Endodermal cell (in vitro differentiated cells): ENCODE results near the gene PSD2. TPM values are rescaled to one million over a fixed set of nuclear protein-coding genes. Genes with fewer than 3 reads are reported as not detected.

Experiments
- DNase-seq: peaks from one replicate; pipeline ENCODE4 v3.0.0-alpha.2; 2017
- H3K27ac ChIP-seq: 2 replicates; pipeline ENCODE4 v1.5.1; 2013; ENCODE audit warnings: mild to moderate bottlenecking, low read depth, low read length, moderate library complexity
- H3K27me3 ChIP-seq: 2 replicates; pipeline ENCODE4 v1.6.1; 2013; ENCODE audit warnings: mild to moderate bottlenecking, low read length, moderate library complexity; ENCODE audit not compliant: insufficient read depth, control insufficient read depth, poor library complexity, severe bottlenecking
- H3K36me3 ChIP-seq: 2 replicates; pipeline ENCODE4 v1.7.0; 2013; ENCODE audit warnings: mild to moderate bottlenecking, low read length, moderate library complexity; ENCODE audit not compliant: control insufficient read depth, insufficient read depth
- H3K4me1 ChIP-seq: one replicate; pipeline ENCODE4 v1.7.0; 2013; ENCODE audit warnings: low read length; ENCODE audit not compliant: control insufficient read depth, insufficient read depth
- H3K4me3 ChIP-seq: 2 replicates; pipeline ENCODE4 v1.5.1; 2013; ENCODE audit warnings: mild to moderate bottlenecking, low read length, moderate library complexity
- H3K9ac ChIP-seq: 2 replicates; pipeline ENCODE4 v1.6.1; 2013; ENCODE audit warnings: mild to moderate bottlenecking, low read length, moderate library complexity; ENCODE audit not compliant: poor library complexity, severe bottlenecking; ENCODE audit errors: extremely low read depth
- H3K9me3 ChIP-seq: 2 replicates; pipeline ENCODE4 v1.6.1; 2013; ENCODE audit warnings: mild to moderate bottlenecking, low read length, moderate library complexity; ENCODE audit not compliant: control insufficient read depth
- H3K27ac Mint-ChIP-seq: 2 replicates; pipeline ENCODE4 v1.8.0; 2020; ENCODE audit warnings: mixed read lengths
- H3K27me3 Mint-ChIP-seq: 2 replicates; pipeline ENCODE4 v1.8.0; 2021; ENCODE audit warnings: mild to moderate bottlenecking, mixed read lengths; ENCODE audit not compliant: insufficient read depth
- H3K36me3 Mint-ChIP-seq: 2 replicates; pipeline ENCODE4 v1.8.0; 2020; ENCODE audit warnings: low read depth, mixed read lengths
- H3K4me1 Mint-ChIP-seq: 2 replicates; pipeline ENCODE4 v1.8.0; 2020; ENCODE audit warnings: mixed read lengths
- H3K4me3 Mint-ChIP-seq: 2 replicates; pipeline ENCODE4 v1.8.0; 2020; ENCODE audit warnings: mild to moderate bottlenecking, moderate library complexity, mixed read lengths
- H3K9me3 Mint-ChIP-seq: 2 replicates; pipeline ENCODE4 v1.8.0; 2020; ENCODE audit warnings: mild to moderate bottlenecking, mixed read lengths
- WGBS, 2 experiments: methylation state at CpG; one replicate each; pipeline versions ENCODE4 v1.1.5 to v1.1.7; 2013; ENCODE audit warnings: missing lambda C conversion rate in 2 of 2, mixed read lengths in 1 of 2; ENCODE audit not compliant: insufficient coverage in 1 of 2, insufficient read length in 1 of 2; 5-methylcytosine and 5-hydroxymethylcytosine counted together
- total RNA-seq, 2 donors: library from RNA; stranded (reverse); fragmentation: NEBNext Ultra II Directional in 1 of 2; extraction: Animal tissue kit (Norgen Biotek cat#: 25700) in 1 of 2; gene quantifications; 2 replicates in 1 of 2; 3 replicates in 1 of 2; pipeline ENCODE4 v1.2.1, GENCODE V29; 2021
- TF ChIP-seq, protein P1 (sequence below): fragments of 200-600 bp; sonication (generic); conservative IDR thresholded peaks from 2 replicates; pipeline ENCODE4 v1.5.0; 2021; ENCODE audit warnings: antibody characterized with exemption, mild to moderate bottlenecking

The PSD2 gene
- total RNA-seq, 2 donors from 2014 or later, result 0.55 to 2.5 TPM

DNA sequence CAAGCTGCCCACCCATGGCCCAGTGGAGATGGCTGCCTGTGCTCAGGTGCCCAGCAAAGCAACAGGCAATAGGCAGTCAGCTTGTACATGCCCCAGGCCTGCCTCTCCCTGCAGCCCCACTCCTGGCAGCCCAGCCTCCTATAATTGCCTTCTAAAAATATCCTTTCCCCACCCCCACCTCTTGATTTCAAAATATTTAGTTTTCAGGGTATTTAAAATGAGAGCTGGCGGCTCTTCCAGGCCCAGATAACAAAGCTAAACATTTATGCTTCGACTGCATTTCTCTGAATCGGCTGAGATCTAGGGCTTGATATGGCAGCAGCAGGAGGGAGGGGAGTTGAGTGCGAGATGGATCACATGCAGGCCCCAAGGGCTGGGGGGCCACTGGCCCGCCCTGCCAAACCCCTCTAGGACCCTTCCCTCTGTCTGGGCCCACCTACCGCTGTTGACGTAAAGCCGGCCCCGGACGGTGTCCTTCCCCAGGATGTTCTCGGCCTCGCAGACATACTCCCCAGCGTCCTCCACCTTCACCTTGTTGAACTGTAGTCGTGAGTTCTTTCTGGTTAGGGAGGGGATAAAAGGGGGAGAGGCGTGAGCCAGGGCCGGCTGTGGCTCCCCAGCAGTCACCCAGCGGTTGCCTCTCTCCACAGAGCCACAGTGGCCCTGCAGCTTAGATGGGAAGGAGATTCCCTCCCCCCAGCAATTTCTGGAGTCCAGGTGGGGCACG, 85.0 kb downstream of the PSD2 start:
- Mint-ChIP-seq H3K27me3 (peaks cover 17% of the 10 kb centered on the region), H3K36me3 (peaks cover 8% of the 10 kb centered on the region), H3K27ac (no peak overlapping the region), H3K4me1 (no peaks in the 10 kb centered on the region), H3K4me3 (no peak overlapping the region), H3K9me3 (peaks cover 3% of the 10 kb centered on the region)
- TF ChIP-seq, protein P1, sequence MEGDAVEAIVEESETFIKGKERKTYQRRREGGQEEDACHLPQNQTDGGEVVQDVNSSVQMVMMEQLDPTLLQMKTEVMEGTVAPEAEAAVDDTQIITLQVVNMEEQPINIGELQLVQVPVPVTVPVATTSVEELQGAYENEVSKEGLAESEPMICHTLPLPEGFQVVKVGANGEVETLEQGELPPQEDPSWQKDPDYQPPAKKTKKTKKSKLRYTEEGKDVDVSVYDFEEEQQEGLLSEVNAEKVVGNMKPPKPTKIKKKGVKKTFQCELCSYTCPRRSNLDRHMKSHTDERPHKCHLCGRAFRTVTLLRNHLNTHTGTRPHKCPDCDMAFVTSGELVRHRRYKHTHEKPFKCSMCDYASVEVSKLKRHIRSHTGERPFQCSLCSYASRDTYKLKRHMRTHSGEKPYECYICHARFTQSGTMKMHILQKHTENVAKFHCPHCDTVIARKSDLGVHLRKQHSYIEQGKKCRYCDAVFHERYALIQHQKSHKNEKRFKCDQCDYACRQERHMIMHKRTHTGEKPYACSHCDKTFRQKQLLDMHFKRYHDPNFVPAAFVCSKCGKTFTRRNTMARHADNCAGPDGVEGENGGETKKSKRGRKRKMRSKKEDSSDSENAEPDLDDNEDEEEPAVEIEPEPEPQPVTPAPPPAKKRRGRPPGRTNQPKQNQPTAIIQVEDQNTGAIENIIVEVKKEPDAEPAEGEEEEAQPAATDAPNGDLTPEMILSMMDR, result no peak
- Histone ChIP-seq H3K27me3 (peaks cover 6% of the 10 kb centered on the region), H3K9me3 (peaks cover 6% of the 10 kb centered on the region), H3K4me1 (no peaks in the 10 kb centered on the region), H3K36me3 (no peaks in the 10 kb centered on the region), H3K9ac (no peak overlapping the region), H3K27ac (no peak overlapping the region), H3K4me3 (no peak overlapping the region)
- 86 to 88% methylated on average over 4 to 18 of the region's 18 CpGs for WGBS, 2 experiments
- DNase-seq, result no peak

DNA sequence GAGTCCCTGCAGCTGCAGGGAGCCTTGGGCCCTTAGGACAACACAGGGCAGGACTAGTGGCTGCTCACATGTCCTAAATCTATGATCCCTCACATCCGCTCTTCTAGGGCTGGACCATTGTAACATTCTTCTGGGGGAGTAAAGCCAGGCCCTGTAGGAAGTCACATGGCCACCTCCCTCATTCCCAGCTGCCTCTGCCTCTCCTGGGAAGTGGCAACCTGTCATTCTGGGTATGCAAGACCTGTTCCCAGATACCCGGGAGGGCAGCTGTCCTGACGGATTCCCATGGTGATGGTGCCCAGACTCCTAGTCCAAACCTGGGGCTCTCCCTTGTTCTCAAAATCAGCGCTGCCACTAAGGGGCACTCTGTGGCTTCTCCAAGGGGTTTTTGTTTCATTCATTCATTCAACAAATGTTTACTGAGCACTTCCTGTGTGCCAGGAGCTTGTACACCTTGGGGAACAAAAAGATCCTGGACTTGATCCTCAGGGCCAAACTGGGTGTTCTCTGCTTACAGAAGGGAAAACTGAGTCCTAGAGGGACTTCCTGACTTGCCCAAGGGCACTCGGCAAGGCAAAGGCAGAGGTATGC, 85.6 kb downstream of the PSD2 start:
- Mint-ChIP-seq H3K4me1 (no peaks in the 10 kb centered on the region), H3K4me3 (no peak overlapping the region), H3K27me3 (peaks cover 18% of the 10 kb centered on the region), H3K27ac (no peak overlapping the region), H3K9me3 (no peaks in the 10 kb centered on the region), H3K36me3 (peaks cover 4% of the 10 kb centered on the region)
- peaks cover 6% of the 10 kb centered on the region for H3K27me3 ChIP-seq
- no peaks in the 10 kb centered on the region for H3K36me3 ChIP-seq
- no peak overlapping the region for H3K4me3 ChIP-seq
- no peak overlapping the region for H3K27ac ChIP-seq
- TF ChIP-seq, protein P1, result no peak
- H3K9me3 ChIP-seq, result no peaks in the 10 kb centered on the region
- no peaks in the 10 kb centered on the region for H3K4me1 ChIP-seq
- no peak for DNase-seq
- no peak overlapping the region for H3K9ac ChIP-seq
- WGBS, 2 experiments, result 77 to 81% methylated on average over 5 of the region's 5 CpGs

DNA sequence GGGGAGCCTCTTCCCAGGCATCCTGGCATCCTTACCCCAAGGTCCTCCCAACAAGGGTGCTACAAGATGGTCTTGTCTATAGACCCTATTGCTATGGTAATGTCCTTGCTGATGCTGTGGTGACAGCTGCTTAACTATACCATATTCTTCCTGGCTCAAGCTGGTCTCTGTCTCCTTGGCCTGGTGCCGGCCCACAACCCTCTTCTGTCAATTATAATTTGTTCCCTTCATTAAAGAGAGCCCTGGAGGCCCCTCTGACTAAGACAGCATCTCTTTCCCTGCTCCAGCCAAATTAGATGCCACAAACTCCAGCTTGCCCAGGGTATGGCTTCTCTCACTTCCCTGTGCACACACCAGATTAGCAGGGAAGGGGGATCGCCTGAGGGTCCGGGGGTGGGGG, 86.7 kb downstream of the PSD2 start:
- no peak overlapping the region for H3K9ac ChIP-seq
- H3K36me3 Mint-ChIP-seq, result peaks cover 5% of the 10 kb centered on the region
- 89 to 90% methylated on average over 1 to 3 of the region's 3 CpGs for WGBS, 2 experiments
- H3K27ac ChIP-seq, result no peak overlapping the region
- H3K4me3 Mint-ChIP-seq, result no peak overlapping the region
- H3K36me3 ChIP-seq, result no peaks in the 10 kb centered on the region
- no peaks in the 10 kb centered on the region for H3K4me1 ChIP-seq
- H3K4me3 ChIP-seq, result no peak overlapping the region
- no peaks in the 10 kb centered on the region for H3K9me3 ChIP-seq
- H3K27ac Mint-ChIP-seq, result no peak overlapping the region
- H3K27me3 ChIP-seq, result peaks cover 15% of the 10 kb centered on the region
- H3K27me3 Mint-ChIP-seq, result peaks cover 28% of the 10 kb centered on the region
- H3K4me1 Mint-ChIP-seq, result no peaks in the 10 kb centered on the region
- no peak for DNase-seq
- no peaks in the 10 kb centered on the region for H3K9me3 Mint-ChIP-seq
- TF ChIP-seq, protein P1, result no peak
